Stimulated activated CD4-positive, alpha-beta T cell treated with anti-CD3 and anti-CD28 coated beads, TNF-alpha, amount 100 ng/mL, for 4 hours (primary cell): Measurements from ENCODE around the gene ZNF649.
A peak's percentile ranks its signal among the peaks of the same experiment; 100 is the strongest.

Experiments used
- DNase-seq, 3 experiments: peaks; one replicate each; pipeline ENCODE4 v3.0.0-alpha.2; 2020; ENCODE audit warnings: low read depth in 3 of 3

ZNF649 gene

GRCh38 chr19:51887522-51888498 lies 17.0 kb downstream of the ZNF649 start, which contains the start of gene ZNF577:
Gene ZNF577 (minus strand): TSS chr19:51887951. CDS start chr19:51880382, 7,569 bp downstream.
- peak; percentile 25 to 47 (median 26) for DNase-seq

DNA sequence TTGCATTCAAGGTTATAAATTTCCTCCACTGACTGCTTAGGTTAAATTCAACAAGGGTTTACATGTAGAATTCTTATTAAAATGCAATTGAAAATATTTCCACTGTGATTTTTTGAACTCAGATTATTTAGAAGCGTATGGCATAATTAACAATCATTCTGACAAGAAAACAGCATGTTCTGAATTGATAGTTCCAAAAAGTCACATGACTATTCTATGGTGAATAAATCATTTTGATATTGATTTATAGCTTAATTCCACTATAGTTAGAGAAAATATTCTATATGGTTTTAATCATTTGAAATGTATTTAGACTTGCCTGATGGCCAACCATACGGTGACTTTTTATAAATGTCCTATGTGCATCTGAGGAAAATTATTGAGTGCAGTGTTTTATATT lies 20.1 kb downstream of the ZNF649 start:
- no peak for DNase-seq

DNA sequence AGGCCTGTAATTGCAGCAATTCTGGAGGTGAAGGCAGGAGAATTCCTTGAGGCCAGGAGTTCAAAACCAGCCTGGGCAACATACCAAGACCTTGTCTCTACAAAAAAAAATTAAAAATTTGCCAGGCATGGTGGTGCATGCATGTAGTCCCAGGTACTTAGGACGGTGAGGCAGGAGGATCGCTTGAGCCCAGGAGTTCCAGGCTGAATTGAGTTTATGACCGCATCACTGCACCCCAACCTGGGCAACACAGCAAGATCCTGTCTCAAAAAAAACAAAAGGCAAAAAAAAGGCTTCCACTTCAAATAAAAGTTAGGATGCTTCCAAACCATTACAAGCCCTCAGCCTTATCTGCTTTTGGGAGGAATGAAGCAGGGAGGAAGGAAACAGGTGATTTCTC lies 22.3 kb downstream of the ZNF649 start:
- DNase-seq: no peak

DNA sequence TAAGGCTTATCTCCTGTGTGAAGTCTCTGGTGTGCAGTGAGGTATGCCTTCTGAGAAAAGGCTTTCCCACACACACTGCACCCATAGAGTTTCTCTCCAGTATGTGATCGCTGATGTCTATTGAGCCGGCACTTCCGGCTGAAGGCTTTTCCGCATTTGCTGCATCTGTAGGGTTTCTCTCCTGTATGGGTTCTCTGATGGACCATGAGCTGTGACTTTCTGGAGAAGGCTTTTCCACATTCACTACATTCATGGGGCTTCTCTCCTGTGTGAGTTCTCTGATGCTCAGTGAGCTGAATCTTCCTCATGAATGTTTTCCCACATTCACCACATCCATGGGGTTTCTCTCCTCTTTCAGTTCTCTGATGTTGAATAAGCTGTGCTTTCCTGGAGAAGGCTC lies 31.7 kb downstream of the ZNF649 start:
- DNase-seq: no peak

DNA sequence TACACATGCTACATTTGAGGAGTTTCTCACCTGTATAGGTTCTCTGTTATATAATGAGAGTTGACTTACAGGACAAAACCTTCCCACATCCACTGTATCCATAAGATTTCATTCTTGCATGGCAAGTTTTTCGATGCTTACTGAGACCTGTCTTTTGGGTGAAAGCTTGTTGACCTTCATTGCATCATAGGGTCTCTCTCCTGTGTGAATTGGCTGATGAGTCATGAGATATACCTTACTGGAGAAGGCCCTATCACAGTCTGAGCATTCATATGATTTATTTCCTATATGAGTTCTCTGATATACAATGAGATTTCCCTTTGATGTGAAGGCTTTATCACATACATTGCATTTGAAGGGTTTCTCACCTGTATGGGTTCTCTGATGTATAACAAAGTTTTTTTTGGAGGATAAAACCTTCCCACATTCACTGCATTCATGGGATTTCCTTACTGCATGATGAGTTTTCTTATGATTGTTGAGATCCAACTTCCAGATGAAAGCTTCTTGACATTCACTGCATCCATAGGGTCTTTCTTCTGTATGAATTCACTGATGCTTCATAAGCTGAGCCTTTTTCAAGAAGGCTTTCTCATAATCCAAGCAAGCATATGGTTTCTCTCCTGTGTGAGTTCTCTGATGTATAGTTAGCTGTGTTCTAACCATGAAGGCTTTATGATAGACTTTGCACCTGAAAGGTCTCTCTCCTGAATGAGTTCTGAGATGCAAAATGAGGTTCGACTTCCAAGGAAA lies 42.8 kb downstream of the ZNF649 start:
- no peak for DNase-seq
